Breast epithelium (tissue), 4 donors: ENCODE data around the gene CISTR. TPM values are rescaled to one million over a fixed set of nuclear protein-coding genes. Genes with fewer than 3 reads are reported as not detected.

Experiments used
- DNase-seq, 2 donors: peaks; one replicate each; pipeline ENCODE4 v3.0.0-alpha.2; 2019; ENCODE audit warnings: low spot score in 2 of 2
- H3K27ac ChIP-seq, 2 donors: fragments of 200-600 bp; sonication (generic) in 1 of 2; one replicate each; pipeline ENCODE4 v1.5.1; 2016 to 2019; ENCODE audit warnings: mild to moderate bottlenecking in 1 of 2
- H3K27me3 ChIP-seq, 2 donors: fragments of 200-600 bp; sonication (generic) in 1 of 2; one replicate each; pipeline versions ENCODE4 v1.5.1 to v1.6.0; 2017 to 2019; ENCODE audit warnings: control low read depth in 1 of 2, mild to moderate bottlenecking in 1 of 2
- H3K36me3 ChIP-seq: fragments of 200-600 bp; one replicate; pipeline ENCODE4 v1.5.1; 2019
- H3K4me1 ChIP-seq, 2 donors: fragments of 200-600 bp; sonication (generic); one replicate each; pipeline ENCODE4 v1.5.1; 2016 to 2019; ENCODE audit warnings: control low read depth in 1 of 2
- H3K4me3 ChIP-seq, 3 donors: fragments of 200-600 bp; sonication (generic); 1 replicate in 2 of 3; 2 replicates in 1 of 3; pipeline ENCODE4 v1.5.1; 2016 to 2019; ENCODE audit warnings: mild to moderate bottlenecking in 3 of 3, moderate library complexity in 2 of 3
- H3K9me3 ChIP-seq, 2 donors: fragments of 200-600 bp; sonication (generic) in 1 of 2; one replicate each; pipeline ENCODE4 v1.5.1; 2016 to 2019; ENCODE audit warnings: control low read depth in 1 of 2
- CTCF ChIP-seq, 3 donors: fragments of 450-650 bp; IDR thresholded peaks; one replicate each; pipeline ENCODE4 v1.5.1; 2016 to 2017; ENCODE audit warnings: antibody characterized with exemption in 3 of 3, mild to moderate bottlenecking in 3 of 3, moderate library complexity in 3 of 3
- POLR2A ChIP-seq: fragments of 450-650 bp; IDR thresholded peaks from one replicate; pipeline ENCODE4 v1.6.1; 2016; ENCODE audit warnings: antibody characterized with exemption, mild to moderate bottlenecking, moderate library complexity
- POLR2AphosphoS5 ChIP-seq, 3 donors: sonication (generic); formaldehyde crosslinking; IDR thresholded peaks; one replicate each; pipeline ENCODE4 v1.6.1; 2017; ENCODE audit warnings: antibody characterized with exemption in 3 of 3
- intact Hi-C: fragments of 100-400 bp; cut with DNase I; formaldehyde crosslinking; loops from one replicate; pipeline ENCODE4 v1.15.1; 2023; ENCODE audit warnings: low total_unique reads
- total RNA-seq, 3 donors: library from RNA; depleted of rRNA; stranded (reverse); fragments of >200 nt; gene quantifications; one replicate each; pipeline ENCODE4 v1.1.0, GENCODE V29; 2016

CISTR gene
- total RNA-seq, 3 donors from 2014 or later, result not detected

DNA sequence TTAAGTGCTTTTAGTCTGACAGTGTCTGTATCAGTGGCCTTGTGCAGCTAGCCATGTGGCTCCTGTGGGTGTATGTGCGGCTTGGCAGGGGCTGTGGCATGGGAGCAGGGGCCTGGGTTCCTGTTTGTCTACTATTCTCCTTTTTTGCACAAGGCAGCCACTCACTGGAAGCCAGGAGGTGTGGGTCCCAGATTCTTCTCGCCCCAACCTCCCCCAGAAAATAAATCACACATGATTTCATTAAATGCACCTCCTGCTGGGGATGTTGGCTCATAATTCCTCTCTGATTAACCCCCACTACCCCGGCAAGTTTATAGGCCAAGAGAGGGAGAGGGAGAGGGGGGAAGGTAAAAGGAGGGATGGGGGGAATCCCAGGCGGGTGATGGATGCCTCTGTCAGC lies 42.1 kb downstream of the CISTR start:
- H3K9me3 ChIP-seq, result no peaks in the 10 kb centered on the region
- intact Hi-C loops, result no loop called here
- peaks cover 4% of the 10 kb centered on the region for H3K36me3 ChIP-seq
- no peaks in the 10 kb centered on the region for H3K4me1 ChIP-seq
- H3K27ac ChIP-seq, result no peak overlapping the region
- H3K4me3 ChIP-seq, result no peak overlapping the region
- no peaks in the 10 kb centered on the region for H3K27me3 ChIP-seq
- no peak for TF ChIP-seq POLR2AphosphoS5 (IDR thresholded peaks at IDR 0.05)
- no peak for TF ChIP-seq CTCF (IDR thresholded peaks at IDR 0.05)
- no peak for TF ChIP-seq POLR2A
- DNase-seq, result no peak

- no peak overlapping the region for H3K27ac ChIP-seq
- H3K9me3 ChIP-seq, result no peaks in the 10 kb centered on the region
- TF ChIP-seq POLR2AphosphoS5 (IDR thresholded peaks at IDR 0.05), result no peak
- intact Hi-C loops, result no loop called here
- H3K36me3 ChIP-seq, result no peaks in the 10 kb centered on the region
- no peak for DNase-seq
- peaks cover 0 to 10% of the 10 kb centered on the region in 2 donors for H3K27me3 ChIP-seq
- H3K4me1 ChIP-seq, result no peaks in the 10 kb centered on the region
- H3K4me3 ChIP-seq, result no peak overlapping the region
Observed at GRCh38 chr12:53706080-53706479, 45.7 kb downstream of the CISTR start.

DNA sequence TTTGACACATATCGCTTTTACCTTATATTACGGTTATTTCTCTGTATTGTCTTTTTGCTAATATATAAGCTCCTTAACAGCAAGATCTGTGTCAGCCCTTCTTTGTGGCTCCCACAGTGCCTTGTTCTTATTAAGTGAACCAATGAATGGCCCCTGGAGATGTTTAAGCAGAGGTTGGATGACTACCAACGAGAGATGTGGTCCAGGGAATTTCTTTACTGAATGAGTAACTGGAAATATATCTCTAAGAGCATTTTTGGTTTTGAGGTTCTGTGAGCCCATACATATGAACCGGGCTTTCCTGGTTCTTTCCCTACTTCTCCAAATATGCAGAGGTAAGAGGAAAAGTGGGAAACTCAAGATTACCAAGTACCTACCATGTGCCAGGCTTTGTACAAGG lies 48.0 kb downstream of the CISTR start:
- Histone ChIP-seq H3K27me3 (peaks cover 0 to 22% of the 10 kb centered on the region in 2 donors), H3K4me1 (no peaks in the 10 kb centered on the region), H3K4me3 (no peak overlapping the region), H3K27ac (no peak overlapping the region), H3K9me3 (no peaks in the 10 kb centered on the region), H3K36me3 (no peaks in the 10 kb centered on the region)
- intact Hi-C loops, result no loop called here
- TF ChIP-seq CTCF (IDR thresholded peaks at IDR 0.05) (no peak), POLR2AphosphoS5 (IDR thresholded peaks at IDR 0.05) (no peak), POLR2A (no peak)
- DNase-seq, result no peak

DNA sequence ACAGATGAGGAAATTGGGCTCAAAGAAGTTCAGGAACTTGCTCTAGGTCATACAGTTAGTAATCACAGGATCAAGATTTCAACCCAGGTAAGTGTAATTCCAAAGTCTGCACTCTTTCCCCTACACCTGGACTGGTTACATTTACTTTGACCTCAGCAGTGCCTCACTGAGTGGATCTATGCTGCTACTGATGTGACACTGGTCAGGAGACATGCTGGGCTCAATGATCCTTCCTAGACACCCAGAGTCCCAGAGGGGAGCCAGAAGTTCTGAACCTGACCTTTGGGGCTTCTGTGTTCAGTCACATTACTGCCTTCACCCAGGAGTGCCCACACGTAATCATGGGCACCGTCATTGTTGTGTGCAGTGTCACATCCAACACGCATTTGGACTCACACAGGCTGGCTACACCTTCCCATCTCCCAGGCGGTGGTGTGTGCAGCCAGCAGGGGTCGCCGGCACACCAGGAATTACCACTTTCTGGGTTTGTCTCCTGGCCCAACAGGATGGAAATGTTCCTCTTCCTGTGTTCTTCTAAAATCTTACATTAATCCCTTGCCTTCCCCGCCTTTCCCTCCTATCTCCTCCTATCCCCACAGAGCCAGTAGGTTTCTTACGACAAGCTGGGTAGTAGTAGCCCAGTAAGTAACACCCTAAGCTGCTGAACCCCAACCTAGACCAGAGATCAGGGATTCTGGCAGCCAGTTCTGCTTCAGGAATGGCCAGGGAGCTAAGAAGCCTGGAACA lies 50.1 kb downstream of the CISTR start:
- Histone ChIP-seq H3K27me3 (peaks cover 0 to 34% of the 10 kb centered on the region in 2 donors), H3K4me1 (no peaks in the 10 kb centered on the region), H3K27ac (no peak overlapping the region), H3K36me3 (no peaks in the 10 kb centered on the region), H3K4me3 (no peak overlapping the region), H3K9me3 (no peaks in the 10 kb centered on the region)
- DNase-seq, result peak; percentile 76 to 82
- intact Hi-C loops, result no loop called here
- no peak for TF ChIP-seq POLR2A
- peak; percentile 62 to 91 (median 91) for TF ChIP-seq CTCF (IDR thresholded peaks at IDR 0.05)

- Histone ChIP-seq H3K9me3 (no peaks in the 10 kb centered on the region), H3K27ac (no peak overlapping the region), H3K36me3 (no peaks in the 10 kb centered on the region), H3K4me1 (no peaks in the 10 kb centered on the region), H3K27me3 (peaks cover under 1 to 45% of the 10 kb centered on the region in 2 donors), H3K4me3 (no peak overlapping the region)
- DNase-seq, result no peak
- intact Hi-C loops, result no loop called here
- TF ChIP-seq CTCF (IDR thresholded peaks at IDR 0.05) (no peak), POLR2AphosphoS5 (IDR thresholded peaks at IDR 0.05) (no peak), POLR2A (no peak)
Observed at GRCh38 chr12:53700567-53700966, 51.2 kb downstream of the CISTR start.
